Epidermal melanocyte (primary cell): ENCODE results near the gene PI4KB.
"Not testable (repeated sequence)": the region's sequence is repeated elsewhere in the genome, so short reads cannot be mapped to it uniquely, and the experiment has no call there.

Experiments used
- DNase-seq: peaks from one replicate; pipeline ENCODE4 v3.0.0; 2011; ENCODE audit warnings: low spot score; ENCODE audit not compliant: insufficient read length

The PI4KB gene

DNA sequence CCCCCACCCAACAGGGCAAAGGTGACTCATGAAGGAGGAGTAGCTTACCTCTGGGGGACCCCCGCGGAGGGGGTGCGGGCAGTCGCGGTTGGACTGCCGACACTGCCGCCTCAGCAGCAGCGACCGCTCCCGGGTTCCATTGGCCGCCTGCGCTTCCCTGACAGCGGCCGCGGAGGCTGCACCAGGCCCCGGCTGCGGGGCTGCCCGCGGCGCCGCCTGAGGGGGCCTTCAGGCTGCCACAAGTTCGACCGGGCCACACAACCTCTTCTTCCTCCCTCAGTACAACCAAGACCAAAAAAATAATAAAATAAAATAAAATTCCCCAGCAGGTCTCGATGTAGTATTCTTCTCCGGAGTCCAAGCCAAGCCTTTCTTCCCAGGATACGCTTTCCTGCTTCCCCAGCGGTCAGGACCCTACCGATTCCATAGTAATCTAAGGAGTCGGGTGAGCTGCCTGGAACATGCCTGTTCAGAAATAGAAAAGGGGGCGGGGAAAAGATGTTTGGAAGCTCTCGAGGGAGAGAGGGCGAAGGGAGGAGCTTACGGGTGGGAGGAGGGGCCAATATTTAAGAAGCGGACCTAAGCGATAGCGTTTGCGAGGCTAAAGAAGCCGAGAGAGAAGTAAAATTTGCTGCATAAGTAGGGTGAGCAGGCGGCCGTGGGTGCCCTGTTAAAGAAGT lies at the start of gene PI4KB:
Gene PI4KB (minus strand): TSS at position 194 of the 680 bp plus-strand sequence. CDS start 10,935 bp downstream, outside the sequence.
- DNase-seq: peak; percentile 98

DNA sequence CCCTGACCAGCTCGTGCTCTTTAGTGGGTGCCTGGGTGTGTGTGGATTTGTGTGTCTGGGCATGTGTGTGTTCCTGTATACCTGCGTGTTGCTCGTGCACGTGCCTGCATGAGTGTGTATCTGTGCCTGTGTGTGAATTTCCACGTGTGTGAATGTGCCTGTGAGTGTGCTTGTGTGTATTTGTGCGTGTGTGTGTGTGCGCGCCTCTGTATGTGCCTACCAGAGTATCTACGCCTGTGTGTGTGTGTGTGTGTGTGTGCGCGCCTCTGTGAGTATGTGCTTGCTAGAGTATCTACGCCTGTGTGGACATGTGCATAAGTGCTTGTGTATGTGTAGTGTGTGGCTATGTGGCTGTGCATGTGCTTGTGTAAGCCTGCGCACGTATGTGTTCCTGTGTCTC lies 46.0 kb upstream of the PI4KB start:
- no peak for DNase-seq

DNA sequence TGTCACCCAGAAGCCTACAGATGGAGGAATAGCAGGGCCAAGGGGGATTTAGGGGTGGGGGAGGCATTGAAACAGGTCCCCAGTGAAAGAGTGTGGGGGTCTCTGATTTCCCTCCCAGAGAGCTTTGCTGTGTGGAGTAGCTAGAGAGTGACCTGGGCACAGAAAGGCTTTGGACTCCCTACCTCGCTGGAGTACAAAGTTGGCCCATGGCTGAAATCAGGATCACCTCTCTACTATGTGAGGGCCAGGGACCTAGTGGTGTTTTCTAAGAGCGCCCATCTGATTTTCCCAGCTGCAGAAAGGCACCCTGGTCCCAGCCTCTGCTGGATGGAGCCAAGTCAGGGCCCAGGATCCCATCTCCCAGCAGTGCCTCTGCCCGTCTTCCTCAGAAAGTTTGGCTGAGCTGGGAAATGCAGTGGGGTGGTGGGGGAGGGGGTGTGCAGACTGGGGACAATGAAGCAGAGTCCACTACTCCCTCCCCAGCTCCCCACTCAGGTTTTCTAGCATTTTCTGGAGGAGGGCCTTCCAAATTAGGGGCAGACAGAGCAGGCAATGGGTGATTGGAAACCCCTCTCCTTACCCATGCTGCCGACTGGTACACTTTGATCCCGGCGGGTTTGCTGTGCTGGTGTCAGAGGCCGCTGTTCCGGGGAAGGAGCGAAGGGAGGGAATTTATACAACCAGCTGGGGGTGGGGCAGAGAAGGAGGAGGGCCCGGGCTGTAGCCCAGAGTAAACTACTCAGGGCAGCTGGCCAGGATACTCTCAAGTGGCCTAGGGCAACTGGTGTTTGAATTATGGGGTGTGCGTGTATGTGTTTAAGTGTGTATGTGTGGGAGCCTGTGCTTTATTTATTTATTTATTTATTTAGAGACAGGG lies 45.1 kb upstream of the PI4KB start, which contains the start of gene SELENBP1:
Gene SELENBP1 (minus strand): TSS at position 648 of the 877 bp plus-strand sequence. CDS start 64 bp downstream, at position 584.
- peak; percentile 77 for DNase-seq

DNA sequence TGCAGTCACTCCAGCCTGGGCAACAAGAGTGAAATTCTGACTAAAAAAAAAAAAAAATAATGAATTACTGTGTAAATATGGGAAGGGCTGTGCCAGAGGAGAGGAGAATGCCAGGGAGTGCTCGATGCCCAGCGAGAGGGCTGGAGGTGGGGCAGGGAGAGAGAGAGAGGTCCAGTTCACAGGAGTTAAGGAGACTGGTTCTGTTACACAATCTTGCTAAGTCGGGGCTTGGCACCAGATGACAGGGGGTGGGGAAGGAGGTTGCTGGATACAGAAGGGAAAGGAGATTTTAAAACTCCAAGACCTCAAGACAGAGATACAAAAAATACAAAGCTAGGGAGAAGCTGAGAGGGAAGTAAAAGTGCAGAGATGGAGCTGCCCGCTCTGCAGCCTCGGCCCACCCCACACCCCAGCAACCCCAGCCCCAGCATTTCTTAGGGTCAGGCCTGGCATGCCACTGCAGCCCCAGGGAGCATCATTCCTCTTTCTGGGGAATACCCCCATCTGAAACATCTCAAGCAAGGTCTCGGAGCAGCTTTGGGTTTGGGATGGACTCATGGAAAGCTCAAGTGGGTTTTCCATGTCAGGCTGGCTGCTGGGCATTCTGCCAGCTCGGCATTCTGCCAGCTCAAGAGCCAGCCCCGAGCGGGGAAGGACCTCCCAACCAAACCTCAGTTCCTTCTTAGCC lies 44.3 kb upstream of the PI4KB start:
- DNase-seq: no peak

DNA sequence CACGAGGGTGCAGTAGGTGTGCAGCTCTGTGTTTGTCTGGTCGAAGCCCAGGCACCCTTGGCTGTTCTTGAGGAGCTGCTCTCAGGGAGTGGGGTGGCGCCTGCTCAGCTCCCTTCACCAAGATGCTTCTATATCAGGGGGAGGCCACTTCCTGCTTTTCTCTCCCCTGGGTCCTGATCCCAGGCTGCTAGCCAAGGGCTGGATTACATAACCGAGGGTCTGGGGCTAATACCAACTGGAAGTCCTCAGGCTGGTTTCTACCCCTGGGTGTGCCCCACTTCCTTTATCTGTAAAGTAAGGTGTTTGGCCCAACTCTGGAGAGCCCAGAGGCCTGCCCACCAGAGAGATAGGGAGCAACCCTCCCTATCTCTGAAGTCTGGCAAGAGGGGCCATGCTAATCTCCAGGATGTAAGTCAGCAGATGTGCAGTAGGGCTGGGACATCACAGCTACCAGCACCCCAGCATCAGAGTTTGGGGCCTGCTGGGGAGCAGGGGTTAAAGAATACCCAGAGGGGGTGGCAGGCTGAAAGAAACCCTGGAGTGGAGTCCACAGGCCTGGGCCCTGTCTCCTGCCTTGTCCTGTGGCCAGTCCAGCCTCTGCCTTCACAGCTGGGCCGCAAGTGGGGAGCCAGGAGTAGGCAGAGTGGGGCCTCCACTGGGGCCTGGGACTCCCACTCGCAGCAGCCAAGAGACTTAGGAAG lies 43.1 kb upstream of the PI4KB start:
- no peak for DNase-seq

DNA sequence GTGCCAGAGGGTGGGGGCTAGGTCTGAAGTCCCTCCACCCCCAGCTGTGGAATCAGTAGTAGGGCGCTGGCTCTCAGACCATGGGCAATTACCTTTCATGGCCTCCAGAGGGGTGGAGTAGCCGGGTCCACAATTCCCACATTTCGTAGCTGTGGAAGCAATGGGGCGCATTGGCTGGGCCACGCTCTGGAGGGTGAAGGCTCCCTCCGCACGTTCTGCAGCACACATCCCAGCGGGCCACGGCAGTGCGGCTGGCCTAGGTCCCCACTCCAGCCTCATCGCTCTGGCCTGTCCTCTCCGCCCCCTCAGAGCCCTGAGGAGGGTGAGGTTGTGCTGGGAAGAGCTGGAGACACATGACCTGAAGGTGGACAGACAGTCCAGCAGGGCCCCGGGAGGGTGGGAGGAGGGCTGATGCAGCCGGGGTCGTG lies 42.4 kb upstream of the PI4KB start:
- no peak for DNase-seq

DNA sequence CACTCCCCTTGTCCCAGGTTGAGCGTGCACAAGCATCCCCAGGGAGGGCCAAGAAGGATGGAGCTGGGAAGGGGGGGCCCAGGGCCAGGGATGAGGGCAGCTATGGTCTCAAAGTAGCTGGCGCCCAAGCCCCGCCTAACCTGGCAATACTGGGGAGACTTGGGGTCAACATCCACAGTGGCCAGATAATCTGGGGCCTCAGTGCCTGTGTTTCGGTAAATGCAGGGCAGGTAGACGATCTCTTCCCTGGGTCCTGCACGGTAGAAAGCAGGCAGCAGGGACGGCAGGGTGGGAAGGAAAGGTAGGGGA lies 42.0 kb upstream of the PI4KB start:
- no peak for DNase-seq

DNA sequence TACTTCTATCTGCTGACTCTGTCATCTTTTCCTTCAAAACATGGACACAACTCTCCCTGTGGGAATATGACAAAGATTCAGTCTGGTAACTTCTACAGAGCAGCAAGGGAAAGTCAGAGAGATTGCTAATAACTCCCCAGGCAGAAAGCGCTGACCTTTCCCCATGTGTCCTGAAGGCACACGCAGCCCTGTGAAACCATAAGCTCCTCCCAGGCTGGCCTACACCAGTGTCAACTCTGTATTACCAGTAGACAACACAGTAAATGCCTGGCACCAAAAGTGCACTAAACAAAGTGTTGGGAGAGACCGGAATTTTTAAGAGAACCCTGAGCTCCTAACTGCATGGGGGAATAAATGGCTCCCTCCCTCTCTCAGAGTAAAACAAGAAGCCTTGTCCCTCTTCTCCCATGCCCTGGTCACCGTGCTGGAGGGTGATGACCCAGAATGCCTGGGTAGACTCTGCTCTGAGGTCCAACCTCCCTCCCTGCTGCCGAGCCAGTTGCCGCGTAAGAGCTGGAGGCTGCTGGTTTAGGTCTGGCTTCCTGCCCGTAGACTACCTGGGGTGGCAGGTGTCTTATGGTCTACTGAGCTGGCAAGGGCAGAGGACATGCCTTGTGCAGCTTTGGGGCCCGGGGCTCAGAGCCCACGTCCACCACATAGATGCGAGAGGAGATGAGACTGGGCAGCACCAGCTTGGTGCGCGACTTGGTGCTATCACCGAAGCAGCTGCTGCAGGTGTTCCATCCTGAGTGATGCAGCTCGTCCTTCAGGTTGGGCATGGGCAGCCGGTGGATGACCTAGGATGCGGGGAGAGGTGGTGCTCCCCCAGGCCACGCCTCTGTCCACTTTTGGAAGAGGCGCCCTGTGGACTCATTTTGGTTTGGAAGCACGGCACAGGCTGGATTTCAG lies 41.4 kb upstream of the PI4KB start:
- DNase-seq: no peak

DNA sequence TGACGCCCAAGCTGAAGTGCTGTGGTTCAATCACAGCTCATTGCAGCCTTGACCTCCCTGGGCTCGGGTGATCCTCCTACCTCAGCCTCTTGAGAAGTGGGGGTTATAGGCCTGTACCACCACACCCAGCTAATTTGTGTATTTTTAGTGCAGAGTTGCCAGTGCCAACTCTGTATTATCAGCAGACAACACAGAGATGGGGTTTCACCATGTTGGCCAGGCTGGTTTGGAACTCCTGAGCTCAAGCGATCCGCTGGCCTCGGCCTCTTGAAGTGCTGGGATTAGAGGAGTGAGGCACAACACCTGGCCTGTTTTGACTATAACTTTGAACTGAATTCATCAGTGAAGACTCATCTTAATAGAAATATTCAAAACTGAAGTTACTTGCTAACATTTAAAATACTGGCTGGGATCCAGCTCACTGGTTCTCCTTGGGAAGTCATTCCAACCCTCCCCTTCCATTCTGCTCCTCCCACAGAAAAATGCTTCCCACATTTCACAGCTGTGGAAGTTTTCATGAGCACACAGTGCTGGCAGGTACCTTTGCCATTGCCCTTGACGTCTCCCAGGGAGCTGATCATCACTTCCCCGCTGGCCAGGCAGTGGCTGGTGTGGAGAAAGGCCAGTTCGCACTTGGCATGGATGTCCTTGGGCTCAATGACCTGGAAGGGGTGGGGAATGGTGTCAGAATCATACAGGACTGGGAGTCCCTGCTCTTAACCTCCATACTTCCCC lies 40.6 kb upstream of the PI4KB start:
- no peak for DNase-seq

DNA sequence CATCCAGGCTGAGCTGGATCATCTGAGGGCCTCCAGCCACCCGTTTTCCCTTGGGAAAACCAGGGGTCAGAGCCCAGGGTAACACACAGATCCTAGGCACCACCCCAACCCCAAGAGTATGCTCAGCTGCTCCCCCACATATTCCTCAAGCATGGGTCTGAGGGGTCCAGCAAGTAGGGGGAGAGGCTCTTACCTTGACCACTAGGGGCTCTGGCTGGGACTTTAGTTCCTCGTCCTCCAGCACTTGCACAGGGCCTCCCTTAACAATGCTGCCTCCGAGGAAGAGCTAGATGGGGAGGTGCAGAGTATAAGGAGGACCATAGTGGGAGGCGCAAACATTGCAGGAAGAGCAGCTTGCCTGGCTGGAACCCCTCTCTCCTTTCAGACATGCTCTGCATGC lies 37.8 kb upstream of the PI4KB start:
- DNase-seq: no peak

DNA sequence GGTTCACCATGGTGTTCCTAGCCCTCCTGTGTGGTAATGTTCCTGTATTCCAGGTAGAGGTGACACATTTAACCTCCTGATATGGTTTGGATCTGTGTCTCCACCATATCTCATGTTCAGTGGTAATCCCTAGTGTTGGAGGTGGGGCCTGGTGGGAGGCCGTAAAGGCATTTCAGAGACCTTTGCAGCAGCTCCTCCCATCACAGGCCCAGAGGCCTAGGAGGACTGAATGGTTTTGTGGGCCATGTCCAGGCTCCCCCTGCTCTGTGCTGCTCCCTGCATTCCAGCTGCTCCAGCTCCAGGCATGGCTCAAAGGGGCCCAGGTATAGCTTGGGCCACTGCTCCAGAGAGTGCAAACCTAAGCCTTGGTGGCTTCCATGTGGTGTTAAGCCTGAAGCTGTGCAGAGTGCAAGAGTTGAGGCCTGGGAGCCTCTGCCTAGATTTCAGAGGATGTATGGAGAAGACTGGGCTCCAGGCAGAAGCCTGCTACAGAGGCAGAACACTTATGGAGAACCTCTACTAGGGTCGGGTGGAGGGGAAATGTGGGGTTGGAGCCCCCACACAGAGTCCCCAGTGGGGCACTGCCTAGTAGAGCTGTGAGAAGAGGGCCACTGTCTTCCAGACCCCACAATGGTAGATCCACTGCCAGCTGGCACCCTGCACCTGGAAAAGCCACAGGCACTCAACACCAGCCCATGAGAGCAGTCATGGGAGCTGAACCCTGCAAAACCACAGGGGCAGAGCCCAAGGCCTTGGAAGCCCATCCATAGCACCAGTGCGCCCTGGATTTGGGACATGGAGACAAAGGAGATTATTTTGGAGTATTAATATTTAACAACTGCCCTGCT lies 35.3 kb upstream of the PI4KB start:
- no peak for DNase-seq

DNA sequence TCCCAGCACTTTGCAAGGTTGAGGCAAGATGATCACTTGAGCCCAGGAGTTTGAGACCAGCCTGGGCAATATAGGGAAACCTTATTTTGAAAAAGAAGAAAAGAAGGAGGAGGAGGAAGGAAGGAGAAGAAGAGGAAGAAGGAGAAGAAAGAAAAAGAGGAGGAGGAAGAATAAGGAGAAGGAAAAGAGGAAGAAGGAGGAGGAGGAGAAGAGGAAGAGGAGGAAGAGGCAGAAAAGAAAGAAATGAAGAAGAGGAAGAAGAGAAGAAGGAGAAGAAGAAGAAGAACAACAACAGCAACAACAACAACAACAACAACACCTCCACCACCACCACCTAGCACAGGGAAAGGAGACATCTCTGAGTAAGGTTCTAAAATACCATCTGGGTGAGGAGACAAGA lies 34.7 kb upstream of the PI4KB start:
- no peak for DNase-seq

DNA sequence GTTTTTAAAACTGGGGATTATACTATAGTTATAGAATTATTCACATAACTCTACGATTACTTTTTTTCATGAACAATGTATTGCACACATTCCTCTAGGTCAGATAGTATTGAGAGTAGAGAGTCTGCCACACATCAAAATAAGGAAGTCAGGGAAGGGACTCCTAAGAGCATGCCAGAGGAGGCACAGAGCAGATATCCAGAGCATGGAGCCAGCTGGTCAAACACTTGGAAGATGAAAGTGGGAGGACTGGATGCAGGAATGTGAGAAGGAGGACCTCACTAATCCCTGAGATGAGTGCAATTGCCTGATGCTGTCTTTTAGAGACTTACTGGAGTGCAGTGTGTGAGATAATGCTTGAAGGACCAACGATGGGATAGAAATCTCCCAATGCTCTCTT lies 29.5 kb upstream of the PI4KB start:
- DNase-seq: no peak

DNA sequence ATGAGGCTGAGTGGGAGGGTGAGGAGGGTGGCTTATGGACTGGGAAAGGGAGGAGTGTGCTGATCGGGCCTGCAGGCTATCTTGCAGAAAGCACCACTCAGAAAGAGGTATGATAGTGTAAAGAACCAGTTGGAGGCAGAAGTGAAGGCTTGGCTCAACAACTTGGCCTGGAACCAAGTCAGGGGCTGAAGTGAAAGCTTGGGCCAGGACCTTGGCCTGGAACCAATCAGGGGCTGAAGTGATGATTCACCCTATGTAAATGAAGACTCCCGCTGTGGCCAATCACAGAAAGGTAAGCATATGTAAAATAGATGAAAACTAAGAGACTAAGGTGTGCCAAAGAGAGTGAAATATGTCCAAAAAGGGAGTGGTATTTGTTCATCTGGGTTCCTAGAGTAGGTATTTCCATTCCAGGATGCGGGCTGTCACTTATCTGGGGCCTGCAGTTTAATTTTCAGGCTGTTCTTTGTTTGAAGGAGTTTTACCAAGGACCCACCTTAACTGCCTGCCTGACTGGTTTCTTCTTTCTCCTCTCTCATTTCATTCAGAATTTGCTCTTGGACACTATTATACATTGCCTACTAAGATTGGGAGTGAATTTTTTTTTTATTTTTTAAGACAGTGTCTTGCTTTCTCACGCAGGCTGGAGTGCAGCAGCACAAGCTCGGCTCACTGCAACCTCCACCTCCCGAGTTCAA lies 25.0 kb upstream of the PI4KB start:
- no peak for DNase-seq

DNA sequence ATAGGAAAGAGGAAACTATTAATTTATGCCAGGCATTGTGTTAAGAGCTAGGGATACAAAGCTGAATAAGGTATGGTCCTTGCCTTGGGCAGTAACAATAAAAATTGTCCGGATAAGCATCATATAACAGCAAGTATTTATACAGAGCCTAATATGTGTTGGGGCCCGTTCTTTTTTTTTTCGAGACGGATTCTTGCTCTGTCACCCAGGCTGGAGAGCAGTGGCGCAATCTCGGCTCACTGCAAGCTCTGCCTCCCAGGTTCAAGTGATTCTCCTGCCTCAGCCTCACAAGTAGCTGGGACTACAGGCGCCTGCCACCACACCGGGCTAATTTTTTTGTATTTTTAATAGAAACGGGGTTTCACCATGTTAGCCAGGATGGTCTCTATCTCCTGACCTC lies 23.1 kb upstream of the PI4KB start:
- not testable (repeated sequence) for DNase-seq

DNA sequence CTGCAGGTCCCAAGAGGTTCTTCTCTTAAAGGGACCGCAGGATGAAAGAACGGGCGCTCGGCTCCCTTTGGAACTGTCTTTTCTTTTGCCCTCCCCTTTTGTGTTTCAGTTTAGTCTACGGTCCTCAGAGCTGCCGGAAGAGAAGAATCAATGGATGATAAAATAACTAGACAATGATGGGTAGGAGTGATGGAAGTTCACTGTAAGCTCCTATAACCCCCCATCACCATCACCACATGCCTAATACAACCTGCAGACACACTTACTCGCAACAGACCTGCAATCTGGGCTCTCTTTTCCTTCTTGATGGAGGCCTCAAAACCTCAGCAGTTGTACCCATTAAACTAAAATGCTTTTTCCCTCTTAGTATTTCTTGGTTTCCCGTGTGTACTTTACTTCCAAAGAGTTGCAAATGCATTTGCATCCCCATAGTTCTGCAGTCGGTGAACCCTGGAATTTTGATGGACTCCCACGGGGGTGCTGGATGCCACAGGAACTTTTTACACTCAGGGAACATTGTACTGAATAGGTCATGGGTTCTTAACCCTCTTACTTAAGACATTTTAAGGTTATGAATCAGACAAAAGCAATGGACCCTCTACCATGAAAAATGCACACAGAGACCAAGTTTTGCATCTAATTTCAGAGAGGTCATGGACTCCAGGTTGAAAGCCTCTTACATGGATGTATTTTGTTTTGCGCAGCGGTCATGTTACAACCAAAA lies 20.5 kb upstream of the PI4KB start:
- no peak for DNase-seq

DNA sequence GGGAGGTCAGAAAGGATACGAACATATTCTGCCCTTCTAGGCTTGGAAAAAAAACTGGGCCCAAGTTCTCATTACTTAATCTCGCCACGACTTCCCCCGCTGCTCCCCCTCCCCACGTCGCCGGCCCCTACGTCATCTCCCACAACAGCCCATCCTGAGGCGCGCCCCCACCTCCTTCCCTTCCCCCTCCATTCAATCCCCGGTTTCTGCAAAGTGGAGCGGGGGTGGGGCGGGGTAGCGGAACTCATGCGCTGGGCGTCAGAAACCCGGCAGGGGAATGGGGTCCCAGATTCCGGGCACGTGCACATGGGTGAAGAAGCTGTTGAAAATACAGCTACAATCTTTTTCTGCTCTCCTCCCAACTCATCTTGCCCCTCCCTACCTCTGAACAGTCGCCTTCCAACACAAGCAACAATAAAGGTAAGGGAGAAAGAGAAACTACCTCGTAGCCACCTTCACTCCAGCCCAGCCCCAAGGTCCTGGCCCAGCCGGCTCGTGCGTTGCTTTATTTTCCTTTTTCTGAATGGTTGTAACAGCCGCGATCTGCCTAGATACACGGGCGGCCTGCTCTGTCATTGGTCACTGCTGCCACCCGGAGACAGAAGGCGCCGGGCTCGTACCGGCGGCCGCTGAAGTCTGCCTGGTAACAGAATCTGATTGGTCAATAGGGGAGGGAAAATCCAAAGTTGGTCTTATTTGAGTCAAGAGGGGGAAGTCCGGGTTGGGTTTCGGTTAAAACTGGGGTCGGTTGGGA lies 19.7 kb upstream of the PI4KB start, which contains the start of gene RFX5:
Gene RFX5 (minus strand): TSS at position 484 of the 754 bp plus-strand sequence. CDS start 932 bp downstream, outside the sequence.
- DNase-seq: peak; percentile 87
